HepG2 (cell line): ENCODE data around the gene HNRNPA0. TPM values are rescaled to one million over a fixed set of nuclear protein-coding genes. Genes with fewer than 3 reads are reported as not detected.

Experiments
- ATAC-seq: fragments of 200-7000 bp; cut with Tn5 transposase; 3 replicates; pipeline ENCODE4 v1.9.1; 2020; ENCODE audit warnings: mild to moderate bottlenecking, moderate library complexity
- BruUV-seq: library from RNA; stranded (reverse); fragments of 400-500 nt; replicated peaks from 2 replicates; lab custom pipeline; 2021; lab: Mats Ljungman, UMichigan
- CTCF ChIA-PET: fragments of 300-600 bp; formaldehyde crosslinking; extraction: SDS; loops from one replicate; lab custom pipeline; 2021; ENCODE audit warnings: low total read pairs, inconsistent platforms, low intra/inter-chr PET ratio; lab: Yijun Ruan, JAX
- POLR2A ChIA-PET: fragments of 350-600 bp; sonication (Branson Sonifier 250); formaldehyde crosslinking; loops from one replicate; lab custom pipeline; 2020; ENCODE audit warnings: antibody characterized with exemption, inconsistent platforms; lab: Yijun Ruan, JAX
- DNase-seq: peaks from one replicate; pipeline ENCODE4 v3.0.0-alpha.2; 2015; ENCODE audit warnings: low spot score
- FAIRE-seq: peaks from 3 replicates; lab custom pipeline; 2011; peaks lifted over from hg19 to GRCh38; lab: Jason Lieb, UNC
- H2AFZ ChIP-seq: one replicate; pipeline ENCODE4 v1.6.1; 2011; ENCODE audit warnings: low read length, inconsistent platforms
- H3K27ac ChIP-seq: fragments of 300-600 bp; 3 replicates; pipeline ENCODE4 v1.8.0; 2011; ENCODE audit warnings: mixed run types, mild to moderate bottlenecking, mixed read lengths, low read length, inconsistent platforms; ENCODE audit not compliant: insufficient read depth; ENCODE audit errors: extremely low read length
- H3K27me3 ChIP-seq, 2 experiments: fragments of 200-600 bp in 1 of 2; 2 replicates in 1 of 2; 3 replicates in 1 of 2; pipeline versions ENCODE4 v1.6.0 to v1.8.0; 2011; ENCODE audit warnings: low read length in 2 of 2, mild to moderate bottlenecking in 2 of 2, moderate library complexity in 2 of 2, inconsistent platforms in 1 of 2; ENCODE audit not compliant: insufficient read depth in 2 of 2, control insufficient read depth in 1 of 2
- H3K36me3 ChIP-seq, 2 experiments: fragments of 200-600 bp in 1 of 2; replicated peaks in 1 of 2; 2 replicates in 1 of 2; 3 replicates in 1 of 2; pipeline versions ENCODE4 v1.5.1 to v1.8.0; 2011; ENCODE audit warnings: low read length in 2 of 2, inconsistent platforms in 1 of 2; ENCODE audit not compliant: insufficient read depth in 2 of 2, control insufficient read depth in 1 of 2
- H3K4me1 ChIP-seq: 2 replicates; pipeline ENCODE4 v1.5.1; 2012; ENCODE audit warnings: low read length, inconsistent platforms; ENCODE audit not compliant: insufficient read depth
- H3K4me2 ChIP-seq: 2 replicates; pipeline ENCODE4 v1.6.0; 2011; ENCODE audit warnings: low read depth, low read length, inconsistent platforms
- H3K4me3 ChIP-seq, 3 experiments: fragments of 200-600 bp in 1 of 3; sonication (generic), shearing (Covaris generic) in 1 of 3; replicated peaks in 1 of 3; 2 replicates each; pipeline ENCODE4 v1.5.1; 2011 to 2016; ENCODE audit warnings: low read length in 3 of 3, inconsistent platforms in 2 of 3, low read depth in 2 of 3, mild to moderate bottlenecking in 2 of 3, control low read depth in 1 of 3, mixed read lengths in 1 of 3; ENCODE audit not compliant: insufficient read depth in 1 of 3
- H3K79me2 ChIP-seq: one replicate; pipeline ENCODE4 v1.6.1; 2011; ENCODE audit warnings: low read length, inconsistent platforms; ENCODE audit not compliant: insufficient read depth
- H3K9ac ChIP-seq: 2 replicates; pipeline ENCODE4 v1.6.0; 2011; ENCODE audit warnings: mild to moderate bottlenecking, low read depth, low read length, inconsistent platforms; ENCODE audit not compliant: insufficient read depth
- H3K9me3 ChIP-seq: 2 replicates; pipeline ENCODE4 v1.5.1; 2012; ENCODE audit warnings: mild to moderate bottlenecking, low read length
- H4K20me1 ChIP-seq: 2 replicates; pipeline ENCODE4 v1.6.0; 2011; ENCODE audit warnings: inconsistent platforms, mild to moderate bottlenecking, low read length, moderate library complexity; ENCODE audit not compliant: insufficient read depth
- ATF4 ChIP-seq, 2 experiments: fragments of 450-650 bp in 1 of 2; sonication (generic) in 1 of 2; formaldehyde crosslinking; IDR thresholded peaks; 2 replicates each; pipeline versions ENCODE4 v1.5.0 to v1.8.0; 2020 to 2022; ENCODE audit warnings: mild to moderate bottlenecking in 1 of 2, missing genetic modification reagents in 1 of 2
- FOSL2 ChIP-seq: sonication (generic); formaldehyde crosslinking; IDR thresholded peaks from 2 replicates; pipeline ENCODE4 v1.4.0; 2020; ENCODE audit warnings: missing genetic modification reagents
- NCOR1 ChIP-seq: fragments of 200-600 bp; sonication (generic); IDR thresholded peaks from 2 replicates; pipeline ENCODE4 v1.7.0; 2017; ENCODE audit warnings: antibody characterized with exemption, low read length, borderline replicate concordance
- SOX5 ChIP-seq: IDR thresholded peaks from 2 replicates; pipeline ENCODE4 v1.6.1; 2016; ENCODE audit warnings: borderline replicate concordance
- SOX6 ChIP-seq, 2 experiments: fragments of 450-650 bp in 1 of 2; sonication (generic) in 1 of 2; formaldehyde crosslinking in 1 of 2; IDR thresholded peaks; 2 replicates each; pipeline versions ENCODE4 v1.4.0 to v1.6.1; 2017 to 2020; ENCODE audit warnings: antibody characterized with exemption in 1 of 2, mild to moderate bottlenecking in 1 of 2, missing genetic modification reagents in 1 of 2
- ZBTB43 ChIP-seq: sonication (generic); formaldehyde crosslinking; conservative IDR thresholded peaks from 2 replicates; pipeline ENCODE4 v1.4.0; 2020; ENCODE audit warnings: missing genetic modification reagents
- ZNF225 ChIP-seq: sonication (generic); formaldehyde crosslinking; IDR thresholded peaks from 2 replicates; pipeline ENCODE4 v1.4.0; 2020; ENCODE audit warnings: mild to moderate bottlenecking, missing genetic modification reagents
- ZNF749 ChIP-seq: sonication (generic); formaldehyde crosslinking; IDR thresholded peaks from 2 replicates; pipeline ENCODE4 v1.8.0; 2022; ENCODE audit warnings: mild to moderate bottlenecking, missing genetic modification reagents, moderate library complexity, borderline replicate concordance
- WGBS: methylation state at CpG from one replicate; pipeline ENCODE4 v1.1.6; 2017; ENCODE audit warnings: low lambda C conversion rate; 5-methylcytosine and 5-hydroxymethylcytosine counted together
- in situ Hi-C: cut with HindIII; loops from 2 replicates; pipeline ENCODE4 v1.10.0; 2017; ENCODE audit warnings: low pct_unique_long_range_greater_than_20kb; ENCODE audit not compliant: extremely low pct_ligation_motif_present
- intact Hi-C: fragments of 100-400 bp; cut with micrococcal nuclease; formaldehyde crosslinking; loops from one replicate; pipeline ENCODE4 v1.10.0; 2022; ENCODE audit not compliant: unreplicated experiment
- polyA plus RNA-seq, 8 experiments: library from polyadenylated mRNA; depleted of rRNA in 3 of 8; stranded (reverse) in 7 of 8; unstranded in 1 of 8; fragments of >200 nt; fragmentation: Illumina TruSeq in 4 of 8; extraction: Trizol in 4 of 8; gene quantifications; 2 replicates each; pipeline versions ENCODE4 v1.2.1 to v1.2.3, GENCODE V29; 2011 to 2016; ENCODE audit warnings: low read depth in 4 of 8, missing spikeins in 1 of 8, mixed read lengths in 1 of 8; ENCODE audit not compliant: insufficient read depth in 1 of 8
- total RNA-seq, 5 experiments: library from RNA; depleted of rRNA; stranded (reverse); fragments of >200 nt; fragmentation: Illumina TruSeq; extraction: Trizol; gene quantifications; 2 replicates each; pipeline ENCODE4 v1.2.3, GENCODE V29; 2016; ENCODE audit warnings: low read depth in 1 of 5

The HNRNPA0 gene
- total and polyA plus RNA-seq, 2 of the 13 experiments (the other 11 are each of a cell fraction or from before 2014, with no cell fraction given): 9.0 to 12.9 TPM

GRCh38 chr5:137758715-137759306 lies 4.6 kb upstream of the HNRNPA0 start:
- H3K79me2 ChIP-seq: peaks cover 3% of the 10 kb centered on the region
- H2AFZ ChIP-seq: no peak overlapping the region
- no peaks in the 10 kb centered on the region for H3K36me3 ChIP-seq
- H4K20me1 ChIP-seq: no peaks in the 10 kb centered on the region
- no peak overlapping the region for H3K4me2 ChIP-seq
- H3K9me3 ChIP-seq: no peaks in the 10 kb centered on the region
- no peak overlapping the region for H3K27ac ChIP-seq
- ATAC-seq (no peak), FAIRE-seq (no peak), DNase-seq (peak; percentile 32)
- ChIA-PET CTCF (no interaction called here), POLR2A (no interaction called here)
- intact Hi-C loops (loop anchor here (10.0 kb wide), 1 partner anchor 136 kb away; no protein-coding TSS in a partner anchor), in situ Hi-C loops (no loop called here)
- no TSS peak for BruUV-seq
- no peak overlapping the region for H3K4me3 ChIP-seq
- TF ChIP-seq ZNF225 (no peak), FOSL2 (peak; percentile 68), SOX5 (CRISPR knock-in tag) (0 out of 2 replicates have a peak, but pooled peaks have one; percentile 43), NCOR1 (no peak), SOX6 (IDR thresholded peaks at IDR 0.05) (no peak), SOX6 (CRISPR knock-in tag; IDR thresholded peaks at IDR 0.05) (peak; percentile 20; the same call in 1 of the 2 replicates), ZBTB43 (CRISPR knock-in tag) (no peak), ATF4 (CRISPR knock-in tag; IDR thresholded peaks at IDR 0.05) (peak in 1 of 2 experiments; percentile 79; a peak in 2 of 4 replicates), ZNF749 (CRISPR knock-in tag) (no peak)
- H3K27me3 ChIP-seq: peaks cover 1 to 8% of the 10 kb centered on the region in 2 experiments; a peak in 2 of 5 replicates
- H3K9ac ChIP-seq: no peak overlapping the region
- H3K4me1 ChIP-seq: peaks cover 31% of the 10 kb centered on the region
- 2% methylated on average over 6 of the region's 6 CpGs for WGBS
